GM18867 (cell line): ENCODE results near the gene RAB5IF.
"Not testable (repeated sequence)": the region's sequence is repeated elsewhere in the genome, so short reads cannot be mapped to it uniquely, and the experiment has no call there.

ENCODE experiments used
- ATAC-seq: cut with Tn5 transposase; IDR thresholded peaks from one replicate; pipeline ENCODE4 v1.9.1; 2021; ENCODE audit warnings: mild to moderate bottlenecking, moderate library complexity; ENCODE audit not compliant: unreplicated experiment

RAB5IF gene

GRCh38 chr20:36605399-36606157 lies at the start of gene RAB5IF:
Gene RAB5IF (plus strand): TSS chr20:36605779. CDS start chr20:36605952, 173 bp downstream.
- ATAC-seq: peak; percentile 82

- ATAC-seq: no peak
Observed at GRCh38 chr20:36562724-36563123, 42.9 kb upstream of the RAB5IF start.

GRCh38 chr20:36563374-36563773 lies 42.2 kb upstream of the RAB5IF start:
- ATAC-seq: no peak

- not testable (repeated sequence) for ATAC-seq
Observed at GRCh38 chr20:36564078-36564725, 41.4 kb upstream of the RAB5IF start.

- ATAC-seq: not testable (repeated sequence)
Observed at GRCh38 chr20:36564726-36565121, 40.9 kb upstream of the RAB5IF start.

- no peak for ATAC-seq
Observed at GRCh38 chr20:36565520-36565919, 40.1 kb upstream of the RAB5IF start.

GRCh38 chr20:36569847-36570429 lies 35.6 kb upstream of the RAB5IF start:
- no peak for ATAC-seq

GRCh38 chr20:36571564-36572504 lies 33.7 kb upstream of the RAB5IF start:
- no peak for ATAC-seq

- ATAC-seq: peak; percentile 17
Observed at GRCh38 chr20:36572701-36573102, 32.9 kb upstream of the RAB5IF start.

- peak; percentile 75 for ATAC-seq
Observed at GRCh38 chr20:36573103-36573797, 32.3 kb upstream of the RAB5IF start, which contains the start of gene TGIF2. Gene TGIF2 (plus strand): TSS chr20:36573597. CDS start chr20:36578775, 5,178 bp downstream.

- ATAC-seq: no peak
Observed at GRCh38 chr20:36573798-36574365, 31.7 kb upstream of the RAB5IF start.

GRCh38 chr20:36574366-36575135 lies 31.0 kb upstream of the RAB5IF start:
- ATAC-seq: no peak

GRCh38 chr20:36576081-36576445 lies 29.5 kb upstream of the RAB5IF start:
- no peak for ATAC-seq

- no peak for ATAC-seq
Observed at GRCh38 chr20:36578356-36579041, 27.1 kb upstream of the RAB5IF start.

- no peak for ATAC-seq
Observed at GRCh38 chr20:36579996-36580545, 25.5 kb upstream of the RAB5IF start.

GRCh38 chr20:36582322-36582721 lies 23.3 kb upstream of the RAB5IF start:
- no peak for ATAC-seq

- no peak for ATAC-seq
Observed at GRCh38 chr20:36582821-36583220, 22.8 kb upstream of the RAB5IF start.

- ATAC-seq: no peak
Observed at GRCh38 chr20:36584018-36584481, 21.5 kb upstream of the RAB5IF start.
